Trophoblast cell (in vitro differentiated cells and primary cell): ENCODE results near the gene TMEM61.
A peak's percentile ranks its signal among the peaks of the same experiment; 100 is the strongest.
"Not testable (repeated sequence)": the region's sequence is repeated elsewhere in the genome, so short reads cannot be mapped to it uniquely, and the experiment has no call there.

ENCODE experiments used
- DNase-seq, 2 donors: peaks; one replicate each; pipeline ENCODE4 v3.0.0-alpha.2; 2016
- H2AFZ ChIP-seq: 2 replicates; pipeline ENCODE4 v1.6.1; 2013; ENCODE audit warnings: low read length, moderate library complexity, mild to moderate bottlenecking; ENCODE audit not compliant: insufficient read depth, poor library complexity
- H2AK5ac ChIP-seq: 2 replicates; pipeline ENCODE4 v1.6.1; 2013; ENCODE audit warnings: mild to moderate bottlenecking, low read length
- H2BK120ac ChIP-seq: 2 replicates; pipeline ENCODE4 v1.6.1; 2013; ENCODE audit warnings: low read length, mild to moderate bottlenecking, moderate library complexity; ENCODE audit not compliant: insufficient read depth, poor library complexity
- H2BK12ac ChIP-seq: 2 replicates; pipeline ENCODE4 v1.6.1; 2013; ENCODE audit warnings: mild to moderate bottlenecking, low read length, moderate library complexity
- H2BK5ac ChIP-seq: 2 replicates; pipeline ENCODE4 v1.6.1; 2013; ENCODE audit warnings: low read length, low read depth, moderate library complexity, mild to moderate bottlenecking; ENCODE audit not compliant: poor library complexity
- H3K14ac ChIP-seq: 2 replicates; pipeline ENCODE4 v1.6.1; 2013; ENCODE audit warnings: mild to moderate bottlenecking, low read length
- H3K18ac ChIP-seq: 2 replicates; pipeline ENCODE4 v1.6.1; 2013; ENCODE audit warnings: mild to moderate bottlenecking, low read length
- H3K23ac ChIP-seq: 2 replicates; pipeline ENCODE4 v1.6.1; 2013; ENCODE audit warnings: low read length
- H3K27ac ChIP-seq: 2 replicates; pipeline ENCODE4 v1.5.1; 2013; ENCODE audit warnings: low read depth, mild to moderate bottlenecking, inconsistent platforms, low read length, moderate library complexity
- H3K27me3 ChIP-seq: 2 replicates; pipeline ENCODE4 v1.6.1; 2013; ENCODE audit warnings: inconsistent platforms, mild to moderate bottlenecking, low read length, moderate library complexity; ENCODE audit not compliant: insufficient read depth
- H3K36me3 ChIP-seq, 2 experiments: 1 replicate in 1 of 2; 2 replicates in 1 of 2; pipeline ENCODE4 v1.6.1; 2013; ENCODE audit warnings: low read length in 2 of 2, mild to moderate bottlenecking in 2 of 2, moderate library complexity in 1 of 2; ENCODE audit not compliant: insufficient read depth in 2 of 2, control insufficient read depth in 1 of 2
- H3K4ac ChIP-seq: 2 replicates; pipeline ENCODE4 v1.6.1; 2013; ENCODE audit warnings: low read depth, mild to moderate bottlenecking, low read length, moderate library complexity
- H3K4me1 ChIP-seq, 2 experiments: 1 replicate in 1 of 2; 2 replicates in 1 of 2; pipeline ENCODE4 v1.6.1; 2013; ENCODE audit warnings: low read length in 2 of 2, mild to moderate bottlenecking in 2 of 2, moderate library complexity in 1 of 2; ENCODE audit not compliant: insufficient read depth in 2 of 2, control insufficient read depth in 1 of 2
- H3K4me2 ChIP-seq: 2 replicates; pipeline ENCODE4 v1.6.1; 2013; ENCODE audit warnings: inconsistent platforms, mild to moderate bottlenecking, low read length, moderate library complexity
- H3K4me3 ChIP-seq: 2 replicates; pipeline ENCODE4 v1.5.1; 2013; ENCODE audit warnings: mild to moderate bottlenecking, low read depth, low read length, inconsistent platforms
- H3K79me1 ChIP-seq: one replicate; pipeline ENCODE4 v1.6.1; 2013; ENCODE audit warnings: low read length
- H3K79me2 ChIP-seq: 2 replicates; pipeline ENCODE4 v1.6.1; 2013; ENCODE audit warnings: low read length, mild to moderate bottlenecking; ENCODE audit not compliant: control insufficient read depth, insufficient read depth, poor library complexity
- H3K9ac ChIP-seq: 2 replicates; pipeline ENCODE4 v1.6.1; 2013; ENCODE audit warnings: mild to moderate bottlenecking, low read length
- H3K9me3 ChIP-seq: 2 replicates; pipeline ENCODE4 v1.6.1; 2013; ENCODE audit warnings: low read depth, mild to moderate bottlenecking, control low read depth, inconsistent platforms, low read length; ENCODE audit not compliant: insufficient read depth
- H4K12ac ChIP-seq: 2 replicates; pipeline ENCODE4 v1.6.1; 2013; ENCODE audit warnings: low read depth, mild to moderate bottlenecking, low read length, moderate library complexity
- H4K8ac ChIP-seq: 2 replicates; pipeline ENCODE4 v1.6.1; 2013; ENCODE audit warnings: low read depth, mild to moderate bottlenecking, low read length, moderate library complexity
- H4K91ac ChIP-seq: one replicate; pipeline ENCODE4 v1.6.1; 2013; ENCODE audit warnings: low read depth, mild to moderate bottlenecking, low read length, moderate library complexity
- WGBS: extraction: QIAGEN DNeasy Blood & Tissue Kit; methylation state at CpG from one replicate; pipeline ENCODE4 v1.1.7; 2013; ENCODE audit warnings: missing lambda C conversion rate; ENCODE audit not compliant: insufficient read length, insufficient coverage; ENCODE audit errors: extremely low coverage; 5-methylcytosine and 5-hydroxymethylcytosine counted together

TMEM61 gene

DNA sequence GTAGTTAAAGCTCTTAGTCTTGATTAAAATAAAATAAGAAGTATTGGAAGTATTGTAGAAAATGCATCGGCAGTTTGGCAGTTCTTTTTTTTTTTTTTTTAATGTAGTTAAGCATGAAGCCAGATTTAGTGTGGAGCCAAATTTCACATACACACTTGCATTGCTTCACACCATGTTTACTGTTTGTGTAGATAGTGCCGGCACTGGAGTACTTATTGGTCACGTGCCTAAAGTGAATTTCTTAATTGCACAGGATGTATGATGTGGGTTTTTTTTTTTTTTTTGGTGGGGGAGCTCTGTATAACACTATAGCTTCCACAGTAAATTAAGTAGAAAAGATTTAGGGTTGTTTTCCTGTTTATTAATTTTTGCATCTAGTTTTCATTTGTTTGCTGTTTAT lies 21.2 kb upstream of the TMEM61 start:
- Histone ChIP-seq H2BK120ac (no peak overlapping the region), H3K23ac (no peak overlapping the region), H4K12ac (no peak overlapping the region), H3K9ac (no peak overlapping the region), H2AFZ (no peak overlapping the region), H3K4me3 (no peak overlapping the region), H3K14ac (no peak overlapping the region), H4K91ac (no peak overlapping the region), H3K4ac (no peak overlapping the region), H2BK5ac (no peak overlapping the region), H3K36me3 (no peaks in the 10 kb centered on the region), H3K79me1 (peaks cover 3% of the 10 kb centered on the region), H3K4me1 (peaks cover 3 to 5% of the 10 kb centered on the region in 2 experiments), H3K79me2 (no peaks in the 10 kb centered on the region), H3K18ac (no peak overlapping the region), H4K8ac (no peak overlapping the region), H2AK5ac (no peak overlapping the region), H3K9me3 (no peaks in the 10 kb centered on the region), H3K27ac (no peak overlapping the region), H3K4me2 (no peak overlapping the region), H2BK12ac (no peak overlapping the region), H3K27me3 (no peaks in the 10 kb centered on the region)
- no CpG with 5 or more reads among the region's 3 CpGs for WGBS
- no peak for DNase-seq

DNA sequence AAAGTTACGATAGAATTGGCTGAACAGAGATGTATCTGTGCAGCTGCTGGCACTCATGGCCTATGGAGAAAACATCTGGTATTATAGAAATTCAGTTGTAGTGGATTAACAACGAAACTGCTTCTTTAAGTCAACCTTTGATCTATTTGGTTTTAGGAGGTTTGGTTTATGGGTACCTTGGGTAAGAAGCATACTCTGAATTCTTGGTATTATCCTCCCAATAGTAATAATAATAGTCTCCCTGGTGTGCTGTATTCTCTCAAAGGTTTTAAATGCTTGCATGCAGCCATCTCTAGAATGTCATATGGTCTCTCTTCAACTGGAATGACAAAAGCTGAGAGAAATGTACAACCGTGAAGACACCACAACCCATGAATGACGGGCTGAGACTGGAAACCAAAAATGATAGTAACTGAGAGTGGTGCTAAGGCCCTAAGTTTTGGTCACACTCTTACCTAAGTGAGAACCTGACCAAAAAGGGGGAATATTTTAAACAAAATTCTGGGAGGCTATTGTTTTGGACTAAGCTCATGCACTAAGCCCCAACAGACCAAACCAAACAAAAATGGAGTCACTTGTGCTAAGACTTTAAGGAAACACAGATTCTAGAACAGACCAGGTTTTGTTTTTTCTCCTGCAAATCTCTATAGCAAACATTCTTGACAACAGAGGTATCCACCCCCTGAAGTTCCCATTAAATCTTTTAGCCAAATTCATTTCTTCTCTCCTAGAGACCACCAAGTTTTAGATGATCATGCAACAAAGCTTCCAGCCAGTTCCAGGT lies 17.6 kb upstream of the TMEM61 start:
- Histone ChIP-seq H2AFZ (no peak overlapping the region), H4K8ac (no peak overlapping the region), H3K79me2 (no peaks in the 10 kb centered on the region), H3K4me1 (peaks cover 4 to 5% of the 10 kb centered on the region in 2 experiments), H3K4me3 (no peak overlapping the region), H3K4me2 (no peak overlapping the region), H2AK5ac (no peak overlapping the region), H2BK12ac (no peak overlapping the region), H3K14ac (no peak overlapping the region), H2BK5ac (no peak overlapping the region), H2BK120ac (no peak overlapping the region), H3K4ac (no peak overlapping the region), H3K27me3 (no peaks in the 10 kb centered on the region), H3K9ac (no peak overlapping the region), H3K36me3 (no peaks in the 10 kb centered on the region), H3K9me3 (no peaks in the 10 kb centered on the region), H3K79me1 (peaks cover 2% of the 10 kb centered on the region), H3K27ac (no peak overlapping the region), H4K91ac (no peak overlapping the region), H3K23ac (no peak overlapping the region), H4K12ac (no peak overlapping the region), H3K18ac (no peak overlapping the region)
- no peak for DNase-seq
- WGBS, result no CpG with 5 or more reads among the region's 4 CpGs

DNA sequence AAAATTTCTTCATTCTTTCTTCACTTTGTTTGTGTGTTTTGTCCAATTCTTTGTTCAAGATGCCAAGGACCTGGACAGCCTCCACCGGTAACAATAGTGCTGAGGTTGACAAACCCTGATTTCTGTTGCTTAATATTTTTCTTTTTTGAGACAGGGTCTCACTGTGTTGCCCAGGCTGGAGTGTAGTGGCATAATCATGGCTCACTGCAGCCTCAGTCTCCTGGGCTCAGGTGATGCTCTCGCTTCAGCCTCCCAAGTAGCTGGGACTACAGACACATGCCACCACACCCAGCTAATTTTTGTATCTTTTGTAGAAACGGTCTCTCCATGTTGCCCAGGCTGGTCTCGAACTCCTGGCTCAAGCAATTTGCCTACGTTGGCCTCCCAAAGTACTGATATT lies 16.6 kb upstream of the TMEM61 start:
- not testable (repeated sequence) for H2BK12ac ChIP-seq, H3K4me1 ChIP-seq, H4K91ac ChIP-seq, H2AK5ac ChIP-seq, H3K23ac ChIP-seq, H3K4ac ChIP-seq, H3K14ac ChIP-seq, H2AFZ ChIP-seq, H2BK5ac ChIP-seq, H3K18ac ChIP-seq, H3K79me2 ChIP-seq, H3K9ac ChIP-seq, H3K9me3 ChIP-seq, H3K27me3 ChIP-seq, H3K4me2 ChIP-seq, H2BK120ac ChIP-seq, DNase-seq, H3K79me1 ChIP-seq, H4K12ac ChIP-seq, H3K36me3 ChIP-seq, H4K8ac ChIP-seq, H3K4me3 ChIP-seq, H3K27ac ChIP-seq
- WGBS, result no CpG with 5 or more reads among the region's 5 CpGs

DNA sequence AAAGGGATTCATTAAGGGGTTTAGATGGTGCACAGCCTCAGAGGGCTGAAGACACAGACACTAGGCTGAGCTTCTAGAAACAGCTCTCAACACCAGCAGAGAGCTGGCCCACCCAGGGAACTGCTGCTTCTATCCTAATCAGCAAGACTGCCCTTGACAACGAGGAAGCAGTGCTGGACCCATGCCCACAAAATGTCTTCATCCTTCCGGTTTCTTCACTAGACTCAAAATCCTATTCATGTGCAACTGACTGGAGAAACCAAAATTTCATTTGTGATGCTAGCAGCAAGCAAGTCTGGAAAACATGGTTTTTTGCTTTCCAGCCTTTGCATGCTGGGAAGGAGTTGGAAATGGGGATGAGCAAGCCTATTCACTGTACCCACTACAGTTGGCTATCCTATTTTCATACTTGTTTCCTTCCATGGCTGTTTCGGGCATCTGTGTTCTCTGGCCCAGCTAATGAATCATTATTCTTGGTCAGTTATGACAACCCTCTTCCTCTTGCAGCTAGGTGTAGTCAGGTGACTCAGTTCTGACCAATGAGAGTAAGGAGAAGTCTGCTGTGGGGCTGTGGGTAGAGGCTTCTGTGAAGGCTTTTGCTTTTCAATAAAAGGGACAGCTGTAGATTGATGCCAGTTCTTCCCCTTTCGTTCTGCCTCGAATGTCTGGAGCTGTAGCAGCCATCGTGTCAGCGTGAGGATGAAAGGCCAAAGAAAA lies 14.6 kb upstream of the TMEM61 start:
- no peaks in the 10 kb centered on the region for H3K36me3 ChIP-seq
- H3K23ac ChIP-seq, result no peak overlapping the region
- no peak overlapping the region for H3K4ac ChIP-seq
- no peak overlapping the region for H2AFZ ChIP-seq
- no peak overlapping the region for H4K8ac ChIP-seq
- no peak overlapping the region for H4K12ac ChIP-seq
- DNase-seq, result peak in 1 of 2 donors; percentile 39
- no peaks in the 10 kb centered on the region for H3K79me2 ChIP-seq
- no peak overlapping the region for H2BK5ac ChIP-seq
- H3K9ac ChIP-seq, result no peak overlapping the region
- no peak overlapping the region for H2BK120ac ChIP-seq
- WGBS, result no CpG with 5 or more reads among the region's 7 CpGs
- no peak overlapping the region for H3K4me3 ChIP-seq
- H4K91ac ChIP-seq, result no peak overlapping the region
- peaks cover 2% of the 10 kb centered on the region for H3K79me1 ChIP-seq
- no peak overlapping the region for H3K27ac ChIP-seq
- no peak overlapping the region for H3K14ac ChIP-seq
- H2AK5ac ChIP-seq, result no peak overlapping the region
- no peaks in the 10 kb centered on the region for H3K27me3 ChIP-seq
- H2BK12ac ChIP-seq, result no peak overlapping the region
- no peak overlapping the region for H3K4me2 ChIP-seq
- H3K4me1 ChIP-seq, result peaks cover 4 to 5% of the 10 kb centered on the region in 2 experiments
- no peaks in the 10 kb centered on the region for H3K9me3 ChIP-seq
- no peak overlapping the region for H3K18ac ChIP-seq
